ENCODE data around the gene BAIAP2L2. TPM values are rescaled to one million over a fixed set of nuclear protein-coding genes. Genes with fewer than 3 reads are reported as not detected.

Gene BAIAP2L2
- total RNA-seq, 1 donor from 2014 or later = 0.77 TPM

DNA sequence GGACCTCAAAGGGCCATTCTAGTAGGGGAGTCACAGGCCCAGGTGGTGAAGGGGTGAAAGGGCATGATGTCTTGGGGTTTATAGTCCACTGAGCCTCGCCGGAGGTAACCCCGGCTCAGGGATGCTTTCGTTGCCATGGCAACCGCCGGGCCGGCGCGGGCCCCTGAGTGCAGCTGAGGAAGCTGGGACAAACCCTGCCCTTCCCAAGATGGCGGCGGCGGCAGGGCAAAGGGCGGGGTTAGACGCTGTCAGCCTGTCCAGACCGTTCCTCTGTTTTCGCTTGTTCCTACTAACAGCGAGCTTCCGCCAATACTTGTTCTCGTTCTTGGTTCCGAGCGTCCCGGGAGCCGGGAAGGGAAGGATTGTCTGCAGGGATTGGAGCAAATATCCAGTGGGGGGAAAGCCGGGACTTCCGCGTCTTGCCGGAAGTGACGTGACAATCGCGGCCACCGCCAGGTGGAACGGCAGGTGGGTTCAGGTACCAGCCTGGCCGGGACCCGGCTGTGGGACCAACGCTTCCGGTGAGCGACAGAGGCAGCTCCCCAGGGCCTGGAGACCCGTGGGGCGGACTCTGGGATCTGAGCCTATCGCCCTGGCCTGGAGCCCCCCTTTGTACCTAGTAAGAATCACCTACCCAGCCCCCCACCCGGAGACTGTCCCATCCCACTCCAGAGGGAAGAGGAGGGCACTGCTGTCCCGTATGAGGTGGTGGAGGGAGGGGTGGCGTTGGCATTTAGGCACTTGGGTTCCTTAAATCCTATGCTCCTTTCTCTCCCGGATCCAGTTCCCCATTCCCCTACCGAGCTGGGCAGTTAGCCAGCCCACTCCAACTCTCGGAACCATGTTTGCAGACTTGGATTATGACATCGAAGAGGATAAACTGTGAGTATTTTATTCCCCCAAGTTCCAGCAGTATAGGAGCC lies 53.3 kb downstream of the BAIAP2L2 start, which contains the start of gene PICK1:
Gene PICK1, plus strand, starts transcription at position 436 of the 923 bp plus-strand sequence. Its CDS starts 406 bp downstream, at position 842.
- Mint-ChIP-seq H3K9me3 (ENCODE audit: unreplicated experiment) (no peaks in the 10 kb centered on the region), H3K27ac (ENCODE audit: unreplicated experiment) (peak within 1 kb of the TSS; percentile 97), H3K36me3 (ENCODE audit: low read depth, unreplicated experiment) (peaks cover 6% of the 10 kb centered on the region), H3K4me3 (ENCODE audit: unreplicated experiment) (peak within 1 kb of the TSS; percentile 94), H3K4me1 (ENCODE audit: unreplicated experiment) (no peaks in the 10 kb centered on the region), H3K27me3 (ENCODE audit: unreplicated experiment) (peaks cover 2% of the 10 kb centered on the region)
- TF ChIP-seq CTCF (IDR thresholded peaks at IDR 0.05; ENCODE audit: unreplicated experiment) = no peak
- DNase-seq (ENCODE audit: low spot score) = peak; percentile 88

DNA sequence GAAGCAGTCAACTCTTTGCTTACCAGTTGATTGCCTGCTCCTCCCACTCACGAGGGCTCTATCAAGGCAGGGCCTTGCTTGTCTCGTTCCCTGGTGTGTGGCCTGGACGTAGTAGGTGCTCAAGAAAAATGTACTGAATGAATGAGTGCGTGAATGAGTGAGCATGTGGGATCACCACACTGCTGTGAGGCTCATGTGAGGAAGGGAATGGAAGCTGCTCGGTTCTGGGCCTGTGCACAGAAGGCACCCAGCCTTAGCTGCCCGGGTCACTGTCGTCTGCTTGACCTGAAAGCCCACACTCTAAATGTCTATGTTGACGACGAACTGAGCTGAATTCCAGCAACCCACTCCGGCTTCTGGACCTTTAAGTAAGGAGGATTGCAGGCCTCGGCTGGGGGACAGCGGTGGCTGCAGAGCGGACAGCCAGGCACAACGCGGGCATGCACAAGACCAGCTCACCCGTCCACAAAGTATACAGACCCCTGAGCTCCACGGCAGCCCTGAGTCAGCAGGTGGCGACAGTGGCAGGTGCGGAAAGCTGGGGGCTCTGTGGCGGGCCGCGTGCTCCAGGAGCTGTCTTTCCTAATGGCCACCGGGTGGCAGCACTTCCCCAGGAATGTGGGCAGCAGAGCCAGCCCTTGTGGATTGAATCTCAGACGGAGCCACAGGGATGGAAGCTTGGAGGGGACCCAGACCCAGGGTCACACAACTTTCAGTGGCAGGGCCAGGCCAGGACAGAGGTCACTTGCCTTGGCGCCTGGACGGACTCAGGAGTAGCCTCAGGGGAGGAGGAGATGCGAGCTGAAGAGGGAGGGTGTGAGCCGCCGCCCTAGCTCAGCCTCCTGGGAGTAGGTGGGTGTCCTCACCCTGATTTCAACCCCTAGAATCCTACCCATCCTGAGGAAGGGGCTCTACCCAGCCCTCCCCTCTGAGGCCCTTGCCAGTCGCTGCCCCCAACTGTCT lies 58.3 kb downstream of the BAIAP2L2 start:
- peaks cover 5% of the 10 kb centered on the region for H3K27me3 Mint-ChIP-seq (ENCODE audit: unreplicated experiment)
- peak; percentile 80 for TF ChIP-seq CTCF (IDR thresholded peaks at IDR 0.05; ENCODE audit: unreplicated experiment)
- H3K4me1 Mint-ChIP-seq (ENCODE audit: unreplicated experiment) = no peaks in the 10 kb centered on the region
- peak; percentile 85 for DNase-seq (ENCODE audit: low spot score)
- no peaks in the 10 kb centered on the region for H3K9me3 Mint-ChIP-seq (ENCODE audit: unreplicated experiment)
- no peak overlapping the region for H3K27ac Mint-ChIP-seq (ENCODE audit: unreplicated experiment)
- no peaks in the 10 kb centered on the region for H3K36me3 Mint-ChIP-seq (ENCODE audit: low read depth, unreplicated experiment)
- no peak overlapping the region for H3K4me3 Mint-ChIP-seq (ENCODE audit: unreplicated experiment)

DNA sequence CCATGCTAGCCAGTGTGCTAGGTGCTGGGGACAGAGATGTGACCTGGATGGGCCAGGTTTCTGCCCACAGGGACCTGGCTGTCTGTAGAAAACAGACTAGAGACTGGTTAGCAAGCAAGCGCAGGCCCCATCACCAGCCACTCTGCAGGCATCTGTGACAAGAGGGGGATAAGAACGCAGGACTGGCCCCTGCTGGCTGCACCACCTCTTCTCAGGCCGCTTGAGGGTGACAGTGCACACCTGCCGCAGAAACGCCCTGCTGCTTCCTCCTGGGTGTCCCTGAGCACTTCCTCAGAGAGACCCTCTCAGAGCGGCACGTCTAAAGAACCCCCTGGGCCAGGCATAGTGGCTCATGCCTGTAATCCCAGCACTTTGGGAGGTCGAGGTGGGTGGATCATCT lies 59.2 kb downstream of the BAIAP2L2 start:
- Mint-ChIP-seq H3K27ac (ENCODE audit: unreplicated experiment) (no peak overlapping the region), H3K9me3 (ENCODE audit: unreplicated experiment) (no peaks in the 10 kb centered on the region), H3K27me3 (ENCODE audit: unreplicated experiment) (peaks cover 5% of the 10 kb centered on the region), H3K4me1 (ENCODE audit: unreplicated experiment) (no peaks in the 10 kb centered on the region), H3K36me3 (ENCODE audit: low read depth, unreplicated experiment) (no peaks in the 10 kb centered on the region), H3K4me3 (ENCODE audit: unreplicated experiment) (no peak overlapping the region)
- TF ChIP-seq CTCF (IDR thresholded peaks at IDR 0.05; ENCODE audit: unreplicated experiment) = no peak
- DNase-seq (ENCODE audit: low spot score) = no peak

GRCh38 chr22:38050720-38051119 lies 59.8 kb downstream of the BAIAP2L2 start:
- peaks cover 5% of the 10 kb centered on the region for H3K27me3 Mint-ChIP-seq (ENCODE audit: unreplicated experiment)
- no peak overlapping the region for H3K27ac Mint-ChIP-seq (ENCODE audit: unreplicated experiment)
- H3K36me3 Mint-ChIP-seq (ENCODE audit: low read depth, unreplicated experiment) = no peaks in the 10 kb centered on the region
- TF ChIP-seq CTCF (IDR thresholded peaks at IDR 0.05; ENCODE audit: unreplicated experiment) = no peak
- no peak for DNase-seq (ENCODE audit: low spot score)
- H3K4me1 Mint-ChIP-seq (ENCODE audit: unreplicated experiment) = no peaks in the 10 kb centered on the region
- H3K4me3 Mint-ChIP-seq (ENCODE audit: unreplicated experiment) = no peak overlapping the region
- no peaks in the 10 kb centered on the region for H3K9me3 Mint-ChIP-seq (ENCODE audit: unreplicated experiment)
